HepG2 (cell line): Measurements from ENCODE around the gene CHMP1B. TPM values are rescaled to one million over a fixed set of nuclear protein-coding genes. Genes with fewer than 3 reads are reported as not detected.

Experiments
- CCDC6 ChIP-seq: sonication (generic); formaldehyde crosslinking; IDR thresholded peaks from 2 replicates; pipeline ENCODE4 v1.8.1; 2022; ENCODE audit warnings: mild to moderate bottlenecking, missing genetic modification reagents, moderate library complexity
- CEBPG ChIP-seq: IDR thresholded peaks from 2 replicates; pipeline ENCODE4 v1.6.1; 2016
- ELF3 ChIP-seq: IDR thresholded peaks from 2 replicates; pipeline ENCODE4 v1.6.1; 2016; ENCODE audit warnings: missing genetic modification reagents, missing compliant biosample characterization
- FOSL1 ChIP-seq: sonication (generic); formaldehyde crosslinking; IDR thresholded peaks from 2 replicates; pipeline ENCODE4 v1.9.0; 2021; ENCODE audit warnings: missing genetic modification reagents, borderline replicate concordance
- HMG20A ChIP-seq: IDR thresholded peaks from 2 replicates; pipeline ENCODE4 v1.6.1; 2016; ENCODE audit warnings: borderline replicate concordance
- HNF1B ChIP-seq: sonication (generic); formaldehyde crosslinking; IDR thresholded peaks from 2 replicates; pipeline ENCODE4 v1.5.1; 2020; ENCODE audit warnings: mild to moderate bottlenecking, moderate library complexity, missing genetic modification reagents
- HOXA5 ChIP-seq: sonication (generic); formaldehyde crosslinking; IDR thresholded peaks from 2 replicates; pipeline ENCODE4 v1.4.0; 2020; ENCODE audit warnings: missing genetic modification reagents
- PHB2 ChIP-seq: fragments of 450-650 bp; IDR thresholded peaks from 2 replicates; pipeline ENCODE4 v1.6.1; 2018; ENCODE audit not compliant: partially characterized antibody
- RELA ChIP-seq: sonication (generic); formaldehyde crosslinking; IDR thresholded peaks from 2 replicates; pipeline ENCODE4 v1.4.0; 2020; ENCODE audit warnings: missing genetic modification reagents
- RXRB ChIP-seq: IDR thresholded peaks from 2 replicates; pipeline ENCODE4 v1.6.1; 2016; ENCODE audit warnings: borderline replicate concordance, missing genetic modification reagents, missing compliant biosample characterization
- SAFB2 ChIP-seq: sonication (generic); formaldehyde crosslinking; IDR thresholded peaks from 2 replicates; pipeline ENCODE4 v1.5.1; 2020; ENCODE audit warnings: missing genetic modification reagents, low read depth, mild to moderate bottlenecking, borderline replicate concordance
- SALL1 ChIP-seq: sonication (generic); formaldehyde crosslinking; IDR thresholded peaks from 2 replicates; pipeline ENCODE4 v1.8.0; 2022; ENCODE audit warnings: mild to moderate bottlenecking, missing genetic modification reagents
- TAF15 ChIP-seq: fragments of 200-400 bp; formaldehyde crosslinking; IDR thresholded peaks from one replicate; pipeline ENCODE4 v1.6.1; 2018; ENCODE audit warnings: mild to moderate bottlenecking, low read depth, low read length; ENCODE audit not compliant: poor library complexity, severe bottlenecking
- THAP11 ChIP-seq: IDR thresholded peaks from 2 replicates; pipeline ENCODE4 v1.6.1; 2016; ENCODE audit warnings: missing biosample characterization, missing genetic modification reagents
- ZFP36L2 ChIP-seq: sonication (generic); formaldehyde crosslinking; IDR thresholded peaks from 2 replicates; pipeline ENCODE4 v1.4.0; 2020; ENCODE audit warnings: missing genetic modification reagents
- ZNF275 ChIP-seq: sonication (generic); formaldehyde crosslinking; IDR thresholded peaks from 2 replicates; pipeline ENCODE4 v1.8.0; 2022; ENCODE audit warnings: missing genetic modification reagents, mild to moderate bottlenecking, inconsistent platforms, borderline replicate concordance
- ZNF280D ChIP-seq: sonication (generic); formaldehyde crosslinking; IDR thresholded peaks from 2 replicates; pipeline ENCODE4 v1.5.1; 2020; ENCODE audit warnings: mild to moderate bottlenecking, missing genetic modification reagents
- ZNF431 ChIP-seq: sonication (generic); formaldehyde crosslinking; IDR thresholded peaks from 2 replicates; pipeline ENCODE4 v1.9.0; 2022; ENCODE audit warnings: missing genetic modification reagents, low read depth, mild to moderate bottlenecking, borderline replicate concordance
- ZNF687 ChIP-seq: sonication (generic); formaldehyde crosslinking; IDR thresholded peaks from 2 replicates; pipeline ENCODE4 v1.5.1; 2020; ENCODE audit warnings: mild to moderate bottlenecking, missing genetic modification reagents, moderate library complexity
- ZNF7 ChIP-seq: IDR thresholded peaks from 2 replicates; pipeline ENCODE4 v1.6.1; 2016; ENCODE audit warnings: missing biosample characterization, missing genetic modification reagents
- ZNF792 ChIP-seq: IDR thresholded peaks from 2 replicates; pipeline ENCODE4 v1.6.1; 2016
- polyA plus RNA-seq, 8 experiments: library from polyadenylated mRNA; depleted of rRNA in 3 of 8; stranded (reverse) in 7 of 8; unstranded in 1 of 8; fragments of >200 nt; fragmentation: Illumina TruSeq in 4 of 8; extraction: Trizol in 4 of 8; gene quantifications; 2 replicates each; pipeline versions ENCODE4 v1.2.1 to v1.2.3, GENCODE V29; 2011 to 2016; ENCODE audit warnings: low read depth in 4 of 8, missing spikeins in 1 of 8, mixed read lengths in 1 of 8; ENCODE audit not compliant: insufficient read depth in 1 of 8
- total RNA-seq, 5 experiments: library from RNA; depleted of rRNA; stranded (reverse); fragments of >200 nt; fragmentation: Illumina TruSeq; extraction: Trizol; gene quantifications; 2 replicates each; pipeline ENCODE4 v1.2.3, GENCODE V29; 2016; ENCODE audit warnings: low read depth in 1 of 5

CHMP1B gene
- total and polyA plus RNA-seq, 2 of the 13 experiments (the other 11 are each of a cell fraction or from before 2014, with no cell fraction given) = 18.8 to 20.2 TPM

- TF ChIP-seq THAP11 (CRISPR knock-in tag) = peak; percentile 14; the same call in 1 of the 2 replicates
- TF ChIP-seq SAFB2 (CRISPR knock-in tag) = no peak
- TF ChIP-seq ZNF275 = no peak
- TF ChIP-seq ZFP36L2 (CRISPR knock-in tag) = no peak
- no peak for TF ChIP-seq HOXA5
- TF ChIP-seq ELF3 = peak; percentile 55; the same call in 1 of the 2 replicates
- TF ChIP-seq ZNF7 (CRISPR knock-in tag) = no peak
- TF ChIP-seq SALL1 (CRISPR knock-in tag) = peak; percentile 39; the same call in 1 of the 2 replicates
- no peak for TF ChIP-seq CCDC6 (CRISPR knock-in tag)
- TF ChIP-seq PHB2 = no peak
- TF ChIP-seq RELA (CRISPR knock-in tag) = no peak
- TF ChIP-seq HNF1B (CRISPR knock-in tag) = no peak
- peak; percentile 65 for TF ChIP-seq ZNF687
- TF ChIP-seq TAF15 = no peak
- no peak for TF ChIP-seq ZNF431 (CRISPR knock-in tag)
- no peak for TF ChIP-seq FOSL1 (CRISPR knock-in tag)
- peak; percentile 31; the same call in 1 of the 2 replicates for TF ChIP-seq RXRB (CRISPR knock-in tag)
- 0 out of 2 replicates have a peak, but pooled peaks have one; percentile 34 for TF ChIP-seq CEBPG (CRISPR knock-in tag)
- no peak for TF ChIP-seq HMG20A (CRISPR knock-in tag)
- no peak for TF ChIP-seq ZNF792
- TF ChIP-seq ZNF280D (CRISPR knock-in tag) = no peak
Observed at GRCh38 chr18:11885278-11885947, 34.2 kb downstream of the CHMP1B start (continued).
